ENCODE data around the gene PGBD5.

Gene PGBD5

GRCh38 chr1:230391776-230392535 is 34.2 kb downstream of the PGBD5 start:
- TF ChIP-seq CTCF (IDR thresholded peaks at IDR 0.05): no peak

DNA sequence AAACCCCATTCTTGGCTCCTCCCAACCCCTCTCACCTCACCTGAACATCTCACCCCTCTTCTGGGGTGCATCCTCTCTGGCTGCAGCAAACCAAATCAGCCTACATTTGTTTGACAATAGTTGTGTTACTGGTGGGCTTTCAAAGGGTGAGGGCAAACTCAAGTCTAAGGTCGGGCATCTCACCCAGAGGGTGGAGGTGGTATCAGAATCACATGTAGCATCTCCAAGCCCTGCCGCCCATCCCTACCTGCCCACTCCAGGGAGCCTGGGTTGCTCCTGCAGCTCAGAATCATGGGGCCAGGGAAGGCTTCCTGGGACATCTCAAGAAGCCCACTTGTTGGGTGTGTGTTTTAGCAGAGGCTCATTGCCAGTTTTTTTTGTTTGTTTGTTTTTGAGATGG is 35.8 kb downstream of the PGBD5 start:
- no peak for TF ChIP-seq CTCF (IDR thresholded peaks at IDR 0.05)

GRCh38 chr1:230387876-230388275 is 38.3 kb downstream of the PGBD5 start:
- TF ChIP-seq CTCF (IDR thresholded peaks at IDR 0.05): no peak

GRCh38 chr1:230387296-230387695 is 38.8 kb downstream of the PGBD5 start:
- TF ChIP-seq CTCF (IDR thresholded peaks at IDR 0.05): no peak

DNA sequence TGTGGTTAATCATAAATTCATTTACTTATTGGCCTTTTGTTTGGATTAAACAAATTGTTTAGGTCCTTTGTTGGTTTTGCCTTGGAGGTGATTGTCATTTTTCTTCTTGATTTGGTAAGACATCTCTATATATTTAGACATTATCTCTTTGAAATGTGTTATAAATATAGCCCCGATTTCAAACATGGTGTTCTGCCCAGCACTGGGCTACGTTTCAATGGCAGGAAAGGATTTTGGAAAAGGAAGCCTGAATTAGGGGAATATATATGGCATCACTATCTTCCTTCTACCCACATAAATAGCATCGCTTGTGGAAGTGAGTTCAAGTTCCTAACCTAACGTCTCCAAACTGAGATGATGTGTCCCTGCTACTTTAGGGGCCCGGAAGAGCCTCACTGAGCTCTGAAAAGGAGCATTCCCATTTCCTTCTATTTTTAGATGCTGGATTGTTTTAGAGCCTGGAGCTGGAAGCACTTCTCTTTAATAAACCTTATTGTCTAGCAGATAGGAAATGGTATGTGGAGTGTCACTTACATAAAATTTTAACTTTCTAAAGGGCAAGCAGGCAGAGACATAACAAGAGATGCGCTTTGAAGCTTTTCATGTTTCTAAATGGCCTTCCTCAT is 39.4 kb downstream of the PGBD5 start:
- TF ChIP-seq CTCF (IDR thresholded peaks at IDR 0.05): no peak

GRCh38 chr1:230385930-230386329 is 40.2 kb downstream of the PGBD5 start:
- no peak for TF ChIP-seq CTCF (IDR thresholded peaks at IDR 0.05)

- TF ChIP-seq CTCF (IDR thresholded peaks at IDR 0.05): no peak
These were observed 41.0 kb downstream of the PGBD5 start for GRCh38 chr1:230385158-230385450.
